Coronary artery (tissue), 2 donors: ENCODE results near the gene PTOV1.
A peak's percentile ranks its signal among the peaks of the same experiment; 100 is the strongest.

Experiments
- DNase-seq: peaks from one replicate; pipeline ENCODE4 v3.0.0-alpha.2; 2017; ENCODE audit warnings: low spot score
- H3K27ac ChIP-seq, 2 donors: fragments of 200-600 bp; sonication (generic); one replicate each; pipeline ENCODE4 v1.5.1; 2016 to 2019
- H3K4me3 ChIP-seq: fragments of 200-600 bp; sonication (generic); 2 replicates; pipeline ENCODE4 v1.5.1; 2016; ENCODE audit warnings: mild to moderate bottlenecking, moderate library complexity
- TF ChIP-seq, protein P1 (sequence below): fragments of 200-600 bp; sonication (generic); IDR thresholded peaks from one replicate; pipeline ENCODE4 v1.5.1; 2019; ENCODE audit warnings: antibody characterized with exemption

The PTOV1 gene

DNA sequence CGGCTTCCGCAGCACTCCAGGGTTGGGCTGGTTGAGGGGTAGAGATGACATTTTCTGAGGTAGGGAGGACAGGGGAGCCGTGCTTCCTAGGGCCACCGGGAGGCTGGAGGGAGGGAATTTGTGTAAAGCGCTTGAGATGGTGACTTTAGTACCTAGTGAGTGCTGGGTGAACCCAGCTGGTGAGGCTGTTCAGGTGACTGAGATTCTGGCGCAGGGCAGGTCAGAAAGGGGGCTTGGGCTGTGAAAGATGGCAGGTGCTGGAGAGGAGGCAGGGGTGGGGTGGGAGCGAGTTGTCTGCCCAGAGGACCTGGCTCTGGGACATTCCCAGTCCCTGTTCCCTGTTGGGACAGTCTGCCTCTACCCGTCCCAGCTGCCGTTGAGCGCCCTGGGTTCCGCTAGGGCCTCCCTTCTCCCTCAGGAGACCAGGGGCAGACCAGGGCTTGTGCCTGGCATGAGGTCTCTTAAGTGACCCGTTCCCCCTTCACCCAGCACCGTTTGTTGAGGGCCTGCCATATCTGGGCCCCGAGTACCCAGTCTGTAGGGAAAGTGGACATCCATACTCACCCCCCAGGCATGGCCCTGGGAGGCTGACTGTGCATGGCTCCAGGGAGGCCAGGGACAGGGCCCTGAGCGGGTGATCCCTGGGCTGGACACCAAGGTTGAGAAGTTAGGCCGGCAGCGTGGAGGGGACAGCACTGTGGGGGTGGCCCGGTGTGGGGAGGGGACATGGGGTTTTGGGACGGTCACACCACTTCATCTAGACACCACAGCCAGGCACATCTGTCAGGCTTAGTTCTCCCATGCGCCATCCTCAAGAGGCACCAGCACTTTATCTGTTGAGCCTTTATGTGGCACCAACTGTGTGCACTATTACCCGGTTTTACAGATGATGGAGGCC, 5.0 kb downstream of the PTOV1 start:
- TF ChIP-seq, protein P1, sequence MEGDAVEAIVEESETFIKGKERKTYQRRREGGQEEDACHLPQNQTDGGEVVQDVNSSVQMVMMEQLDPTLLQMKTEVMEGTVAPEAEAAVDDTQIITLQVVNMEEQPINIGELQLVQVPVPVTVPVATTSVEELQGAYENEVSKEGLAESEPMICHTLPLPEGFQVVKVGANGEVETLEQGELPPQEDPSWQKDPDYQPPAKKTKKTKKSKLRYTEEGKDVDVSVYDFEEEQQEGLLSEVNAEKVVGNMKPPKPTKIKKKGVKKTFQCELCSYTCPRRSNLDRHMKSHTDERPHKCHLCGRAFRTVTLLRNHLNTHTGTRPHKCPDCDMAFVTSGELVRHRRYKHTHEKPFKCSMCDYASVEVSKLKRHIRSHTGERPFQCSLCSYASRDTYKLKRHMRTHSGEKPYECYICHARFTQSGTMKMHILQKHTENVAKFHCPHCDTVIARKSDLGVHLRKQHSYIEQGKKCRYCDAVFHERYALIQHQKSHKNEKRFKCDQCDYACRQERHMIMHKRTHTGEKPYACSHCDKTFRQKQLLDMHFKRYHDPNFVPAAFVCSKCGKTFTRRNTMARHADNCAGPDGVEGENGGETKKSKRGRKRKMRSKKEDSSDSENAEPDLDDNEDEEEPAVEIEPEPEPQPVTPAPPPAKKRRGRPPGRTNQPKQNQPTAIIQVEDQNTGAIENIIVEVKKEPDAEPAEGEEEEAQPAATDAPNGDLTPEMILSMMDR = no peak
- DNase-seq = no peak
- H3K4me3 ChIP-seq = no peak overlapping the region
- H3K27ac ChIP-seq = no peak overlapping the region

DNA sequence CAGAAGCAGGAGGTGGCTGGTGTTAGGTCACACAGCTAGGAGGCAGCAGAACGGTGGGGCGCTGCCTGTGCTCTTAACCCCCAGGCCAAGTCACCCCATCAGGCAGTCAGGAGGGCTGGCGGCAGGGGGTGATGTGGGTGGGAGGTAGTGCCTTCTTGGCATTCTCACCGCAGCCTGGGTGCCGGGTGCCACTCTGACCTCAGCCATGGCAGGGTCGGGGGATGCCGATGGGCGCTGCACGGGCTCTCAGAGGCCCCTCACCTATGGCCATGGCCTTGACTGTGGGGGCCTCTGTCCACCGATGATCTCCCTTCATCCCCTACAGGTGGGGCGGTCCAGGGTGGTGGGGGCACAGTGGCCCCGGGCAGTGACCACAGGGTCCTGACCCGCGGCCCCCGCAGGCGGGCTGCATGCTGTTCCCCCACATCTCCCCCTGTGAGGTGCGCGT, 5.6 kb downstream of the PTOV1 start:
- TF ChIP-seq, protein P1 = no peak
- no peak overlapping the region for H3K4me3 ChIP-seq
- no peak for DNase-seq
- H3K27ac ChIP-seq = no peak overlapping the region

DNA sequence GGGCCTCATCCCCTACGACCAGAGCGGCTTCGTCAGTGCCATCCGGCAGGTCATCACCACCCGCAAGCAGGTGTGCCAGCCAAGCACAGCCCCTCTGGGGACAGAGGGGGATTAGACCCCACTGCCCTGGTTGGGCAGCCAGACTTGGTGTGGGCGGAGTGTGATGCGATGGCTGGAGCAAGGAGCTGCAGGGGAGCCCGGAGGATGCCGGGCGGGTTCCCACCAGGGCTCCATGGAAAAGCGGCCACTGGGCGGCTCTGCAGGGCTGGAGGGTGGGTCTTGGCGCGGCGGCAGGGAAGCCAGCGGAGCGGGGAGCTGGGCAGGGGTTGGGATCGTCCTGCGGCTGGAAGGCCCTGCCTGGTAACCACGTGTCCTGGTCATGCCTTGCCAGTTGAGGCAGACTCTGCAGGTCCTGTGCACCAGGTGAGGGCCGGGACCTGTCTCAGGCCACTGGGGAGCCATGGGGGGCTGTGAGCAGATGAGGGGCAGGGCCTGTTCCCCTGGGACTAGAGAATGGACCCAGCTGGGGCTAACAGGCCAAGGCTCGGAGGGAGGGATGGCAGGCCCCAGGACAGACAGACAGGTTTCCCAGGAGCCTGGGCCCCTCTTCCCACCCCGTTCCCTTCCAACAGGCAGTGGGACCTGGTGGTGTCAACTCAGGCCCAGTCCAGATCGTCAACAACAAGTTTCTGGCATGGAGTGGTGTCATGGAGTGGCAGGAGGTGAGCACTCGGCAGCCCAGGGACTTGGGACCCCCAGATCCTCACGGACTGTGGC, 6.3 kb downstream of the PTOV1 start:
- Histone ChIP-seq H3K27ac (peak overlapping the region in 1 of 2 donors; percentile 15), H3K4me3 (no peak overlapping the region)
- no peak for DNase-seq
- TF ChIP-seq, protein P1 = no peak

DNA sequence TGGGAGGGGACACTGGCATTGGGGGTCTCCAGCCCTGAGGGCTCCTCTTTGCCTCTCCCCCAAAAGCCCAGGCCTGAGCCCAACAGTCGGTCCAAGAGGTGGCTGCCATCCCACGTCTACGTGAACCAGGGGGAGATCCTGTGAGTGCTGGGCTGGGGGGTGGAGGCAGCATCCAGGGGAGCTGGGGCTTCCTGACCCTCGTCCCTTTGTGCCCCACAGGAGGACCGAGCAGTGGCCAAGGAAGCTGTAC, 6.8 kb downstream of the PTOV1 start:
- Histone ChIP-seq H3K27ac (peak overlapping the region in 1 of 2 donors; percentile 15), H3K4me3 (no peak overlapping the region)
- TF ChIP-seq, protein P1 = no peak
- DNase-seq = no peak

DNA sequence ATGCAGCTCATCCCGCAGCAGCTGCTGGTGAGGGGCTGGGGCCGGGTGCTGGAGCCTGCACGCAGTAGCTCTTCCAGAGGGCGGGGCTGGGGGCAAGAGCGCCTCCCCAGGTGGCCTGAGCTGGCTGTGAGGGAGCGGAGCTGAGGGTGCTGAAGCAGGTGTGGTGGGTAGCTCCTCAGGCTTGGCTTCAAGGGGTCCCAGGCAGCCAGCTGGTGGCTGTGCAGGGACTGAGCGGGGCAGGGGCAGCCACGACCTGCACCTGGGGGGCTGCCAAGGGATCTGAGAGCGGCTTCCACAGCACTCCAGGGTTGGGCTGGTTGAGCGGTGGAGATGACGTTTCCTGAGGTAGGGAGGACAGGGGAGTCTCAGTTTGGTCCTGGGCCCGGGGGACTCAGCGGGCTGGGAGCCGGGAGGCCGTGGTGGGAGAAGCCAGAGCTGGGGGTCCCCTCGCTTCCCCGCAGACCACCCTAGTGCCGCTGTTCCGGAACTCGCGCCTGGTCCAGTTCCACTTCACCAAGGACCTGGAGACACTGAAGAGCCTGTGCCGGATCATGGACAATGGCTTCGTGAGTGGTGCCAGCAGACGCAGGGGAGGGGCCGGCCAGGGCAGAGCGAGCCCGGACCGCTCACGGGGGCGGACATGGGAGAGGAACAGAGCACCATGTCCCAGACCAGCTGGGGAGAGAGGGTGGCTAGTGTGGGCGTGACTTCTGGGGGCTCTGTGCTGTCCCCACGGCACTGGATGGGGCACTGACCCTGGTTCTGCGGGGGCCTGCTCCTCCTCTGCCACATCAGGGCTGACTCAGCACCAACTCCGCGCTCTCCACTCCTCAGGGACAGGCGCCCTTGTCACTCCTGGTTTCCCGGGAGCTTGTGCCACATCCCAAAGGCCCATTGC, 7.4 kb downstream of the PTOV1 start:
- TF ChIP-seq, protein P1 = no peak
- H3K27ac ChIP-seq = peak overlapping the region in 1 of 2 donors; percentile 15
- DNase-seq = no peak
- no peak overlapping the region for H3K4me3 ChIP-seq

DNA sequence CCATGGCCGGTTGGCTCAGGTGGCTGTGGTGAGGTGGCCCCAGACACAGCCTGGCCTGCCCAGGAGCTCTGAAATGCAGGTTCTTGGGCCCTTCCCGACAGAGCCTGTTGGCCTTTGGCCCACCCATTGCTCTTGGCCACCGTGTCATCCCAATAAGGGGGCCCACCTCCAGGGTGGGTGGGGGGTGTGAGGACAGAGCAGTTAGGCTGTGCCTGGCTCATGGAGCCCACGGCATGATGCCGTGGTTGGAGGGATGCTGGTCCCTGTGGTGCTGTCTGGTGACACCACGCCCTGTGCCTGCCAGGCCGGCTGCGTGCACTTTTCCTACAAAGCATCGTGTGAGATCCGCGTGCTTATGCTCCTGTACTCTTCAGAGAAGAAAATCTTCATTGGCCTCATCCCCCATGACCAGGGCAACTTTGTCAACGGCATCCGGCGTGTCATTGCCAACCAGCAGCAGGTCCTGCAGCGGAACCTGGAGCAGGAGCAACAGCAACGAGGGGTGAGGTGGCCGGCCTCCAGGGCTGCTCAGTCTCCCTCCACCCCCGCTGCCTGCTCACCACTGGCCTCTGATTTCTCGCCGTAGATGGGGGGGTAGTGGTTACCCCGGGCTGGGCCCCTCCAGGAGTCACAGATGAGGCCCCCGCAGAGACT, 8.8 kb downstream of the PTOV1 start:
- TF ChIP-seq, protein P1 = no peak
- no peak for DNase-seq
- no peak overlapping the region for H3K4me3 ChIP-seq
- H3K27ac ChIP-seq = peak overlapping the region in 1 of 2 donors; percentile 28
